CD14-positive monocyte (primary cell): Measurements from ENCODE around the gene ARMH3. TPM values are rescaled to one million over a fixed set of nuclear protein-coding genes. Genes with fewer than 3 reads are reported as not detected.
A peak's percentile ranks its signal among the peaks of the same experiment; 100 is the strongest.

Experiments used
- DNase-seq, 3 donors: peaks; one replicate each; pipeline ENCODE4 v3.0.0-alpha.2; 2011 to 2022
- H2AFZ ChIP-seq: 2 replicates; pipeline ENCODE4 v1.6.0; 2012; ENCODE audit warnings: mild to moderate bottlenecking, low read depth, low read length, inconsistent platforms; ENCODE audit not compliant: insufficient read depth, poor library complexity, severe bottlenecking
- H3K27ac ChIP-seq, 2 donors: 1 replicate in 1 of 2; 2 replicates in 1 of 2; pipeline ENCODE4 v1.5.1; 2012 to 2013; ENCODE audit warnings: low read length in 2 of 2, control low read depth in 1 of 2, inconsistent platforms in 1 of 2, low read depth in 1 of 2, mild to moderate bottlenecking in 1 of 2
- H3K27me3 ChIP-seq, 2 donors: one replicate each; pipeline versions ENCODE4 v1.6.0 to v1.6.1; 2011 to 2013; ENCODE audit warnings: low read length in 2 of 2; ENCODE audit not compliant: control insufficient read depth in 2 of 2, insufficient read depth in 2 of 2
- H3K36me3 ChIP-seq, 2 donors: replicated peaks in 1 of 2; 1 replicate in 1 of 2; 2 replicates in 1 of 2; pipeline versions ENCODE4 v1.5.1 to v1.6.1; 2012 to 2013; ENCODE audit warnings: low read length in 2 of 2, control low read depth in 1 of 2, inconsistent platforms in 1 of 2, mild to moderate bottlenecking in 1 of 2; ENCODE audit not compliant: insufficient read depth in 2 of 2, control insufficient read depth in 1 of 2
- H3K4me1 ChIP-seq, 2 donors: 1 replicate in 1 of 2; 2 replicates in 1 of 2; pipeline versions ENCODE4 v1.5.1 to v1.6.1; 2012 to 2013; ENCODE audit warnings: low read length in 2 of 2, control low read depth in 1 of 2, inconsistent platforms in 1 of 2, mild to moderate bottlenecking in 1 of 2, moderate library complexity in 1 of 2; ENCODE audit not compliant: insufficient read depth in 2 of 2, control insufficient read depth in 1 of 2
- H3K4me2 ChIP-seq: replicated peaks from 2 replicates; pipeline ENCODE3; 2012; ENCODE audit warnings: low read length, moderate library complexity, mild to moderate bottlenecking; ENCODE audit not compliant: poor library complexity, severe bottlenecking; ENCODE audit errors: extremely low read depth
- H3K4me3 ChIP-seq, 3 experiments: fragments of 200-600 bp in 1 of 3; sonication (generic) in 1 of 3; replicated peaks in 1 of 3; 1 replicate in 2 of 3; 2 replicates in 1 of 3; pipeline ENCODE4 v1.5.1; 2011 to 2013; ENCODE audit warnings: low read length in 3 of 3, mild to moderate bottlenecking in 3 of 3, control low read depth in 2 of 3, low read depth in 2 of 3, inconsistent platforms in 1 of 3, moderate library complexity in 1 of 3
- H3K79me2 ChIP-seq: 2 replicates; pipeline ENCODE4 v1.6.0; 2012; ENCODE audit warnings: mild to moderate bottlenecking, control low read depth, inconsistent platforms, low read length, moderate library complexity; ENCODE audit not compliant: insufficient read depth
- H3K9ac ChIP-seq: 2 replicates; pipeline ENCODE4 v1.6.0; 2017; ENCODE audit warnings: low read length, mild to moderate bottlenecking; ENCODE audit not compliant: insufficient read depth, poor library complexity, severe bottlenecking
- H3K9me3 ChIP-seq, 2 donors: replicated peaks in 1 of 2; 1 replicate in 1 of 2; 2 replicates in 1 of 2; pipeline versions ENCODE4 v1.5.1 to v1.6.1; 2012 to 2013; ENCODE audit warnings: low read length in 2 of 2, control low read depth in 1 of 2; ENCODE audit not compliant: control insufficient read depth in 1 of 2, insufficient read depth in 1 of 2
- H4K20me1 ChIP-seq: 2 replicates; pipeline ENCODE4 v1.6.0; 2012; ENCODE audit warnings: mild to moderate bottlenecking, low read length, control low read depth, moderate library complexity; ENCODE audit not compliant: insufficient read depth
- H3K27ac Mint-ChIP-seq, 7 donors: one replicate each; pipeline ENCODE4 v1.8.0; 2020; ENCODE audit warnings: mild to moderate bottlenecking in 7 of 7, mixed read lengths in 7 of 7, moderate library complexity in 6 of 7, inconsistent platforms in 2 of 7
- H3K27me3 Mint-ChIP-seq, 3 donors: one replicate each; pipeline ENCODE4 v1.8.0; 2021 to 2022; ENCODE audit warnings: low read depth in 3 of 3, mild to moderate bottlenecking in 3 of 3, mixed read lengths in 3 of 3, moderate library complexity in 3 of 3, inconsistent platforms in 1 of 3
- H3K36me3 Mint-ChIP-seq, 2 donors: one replicate each; pipeline ENCODE4 v1.8.0; 2020; ENCODE audit warnings: mixed read lengths in 2 of 2, inconsistent platforms in 1 of 2, mild to moderate bottlenecking in 1 of 2
- H3K4me1 Mint-ChIP-seq: one replicate; pipeline ENCODE4 v1.8.0; 2020; ENCODE audit warnings: mild to moderate bottlenecking, mixed read lengths
- H3K4me3 Mint-ChIP-seq, 2 donors: one replicate each; pipeline ENCODE4 v1.8.0; 2020; ENCODE audit warnings: mild to moderate bottlenecking in 2 of 2, mixed read lengths in 2 of 2, moderate library complexity in 1 of 2
- H3K9me3 Mint-ChIP-seq, 7 donors: one replicate each; pipeline ENCODE4 v1.8.0; 2020 to 2022; ENCODE audit warnings: mixed read lengths in 7 of 7, mild to moderate bottlenecking in 6 of 7, moderate library complexity in 6 of 7, inconsistent platforms in 2 of 7
- WGBS: methylation state at CpG from one replicate; pipeline ENCODE4 v1.1.5; 2013; ENCODE audit warnings: missing lambda C conversion rate; ENCODE audit not compliant: insufficient coverage; 5-methylcytosine and 5-hydroxymethylcytosine counted together
- intact Hi-C, 2 donors: fragments of 100-400 bp; cut with micrococcal nuclease; formaldehyde crosslinking; loops; one replicate each; pipeline versions ENCODE4 v1.15.0 to v1.15.1; 2023
- polyA plus RNA-seq, 3 donors: library from polyadenylated mRNA; depleted of rRNA in 1 of 3; unstranded in 2 of 3; stranded (reverse) in 1 of 3; fragments of 300-500 nt in 2 of 3; fragments of >200 nt in 1 of 3; fragmentation: Illumina TruSeq in 2 of 3; gene quantifications; 1 replicate in 2 of 3; 2 replicates in 1 of 3; pipeline ENCODE4 v1.2.3, GENCODE V29; 2012 to 2021
- TF ChIP-seq, protein P1 (sequence below): fragments of 200-600 bp; IDR thresholded peaks from one replicate; pipeline ENCODE4 v1.8.0; 2022; ENCODE audit warnings: antibody characterized with exemption, mild to moderate bottlenecking

The ARMH3 gene
- polyA plus RNA-seq, 3 donors, result 20.4 to 26.3 (median 22.1) TPM

DNA sequence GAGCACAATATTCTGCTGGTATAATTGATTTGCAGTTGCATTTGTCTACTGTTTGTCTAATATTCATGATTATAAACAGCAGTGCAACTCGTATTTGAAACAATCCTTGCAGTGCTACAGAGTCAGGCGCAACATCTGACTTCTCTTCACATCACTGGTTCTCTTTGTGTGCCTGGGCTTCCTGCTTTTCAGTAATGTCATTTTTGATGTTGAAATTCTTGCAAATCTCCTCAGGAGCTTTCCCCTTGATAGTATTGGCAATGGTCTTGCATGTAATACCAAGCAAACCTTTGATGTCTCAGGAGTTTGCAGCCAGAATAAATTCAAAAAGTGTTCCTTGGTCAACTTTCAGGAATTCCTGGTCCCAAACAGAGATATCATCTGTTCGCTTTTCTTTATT, 29.4 kb upstream of the ARMH3 start:
- peak overlapping the region in 3 of 7 donors; percentile 46 to 80 (median 80) for H3K27ac Mint-ChIP-seq
- DNase-seq, result peak in 2 of 3 donors; percentile 57 to 70
- intact Hi-C loops, result no loop called here
- no peaks in the 10 kb centered on the region for H3K36me3 ChIP-seq
- H3K9me3 Mint-ChIP-seq, result peaks cover 0 to under 1% (median 0%) of the 10 kb centered on the region in 7 donors
- no peaks in the 10 kb centered on the region for H3K79me2 ChIP-seq
- H3K27me3 Mint-ChIP-seq, result no peaks in the 10 kb centered on the region
- WGBS, result no CpG with 5 or more reads among the region's 3 CpGs
- TF ChIP-seq, protein P1, sequence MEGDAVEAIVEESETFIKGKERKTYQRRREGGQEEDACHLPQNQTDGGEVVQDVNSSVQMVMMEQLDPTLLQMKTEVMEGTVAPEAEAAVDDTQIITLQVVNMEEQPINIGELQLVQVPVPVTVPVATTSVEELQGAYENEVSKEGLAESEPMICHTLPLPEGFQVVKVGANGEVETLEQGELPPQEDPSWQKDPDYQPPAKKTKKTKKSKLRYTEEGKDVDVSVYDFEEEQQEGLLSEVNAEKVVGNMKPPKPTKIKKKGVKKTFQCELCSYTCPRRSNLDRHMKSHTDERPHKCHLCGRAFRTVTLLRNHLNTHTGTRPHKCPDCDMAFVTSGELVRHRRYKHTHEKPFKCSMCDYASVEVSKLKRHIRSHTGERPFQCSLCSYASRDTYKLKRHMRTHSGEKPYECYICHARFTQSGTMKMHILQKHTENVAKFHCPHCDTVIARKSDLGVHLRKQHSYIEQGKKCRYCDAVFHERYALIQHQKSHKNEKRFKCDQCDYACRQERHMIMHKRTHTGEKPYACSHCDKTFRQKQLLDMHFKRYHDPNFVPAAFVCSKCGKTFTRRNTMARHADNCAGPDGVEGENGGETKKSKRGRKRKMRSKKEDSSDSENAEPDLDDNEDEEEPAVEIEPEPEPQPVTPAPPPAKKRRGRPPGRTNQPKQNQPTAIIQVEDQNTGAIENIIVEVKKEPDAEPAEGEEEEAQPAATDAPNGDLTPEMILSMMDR, result no peak
- H2AFZ ChIP-seq, result no peak overlapping the region
- H3K9me3 ChIP-seq, result no peaks in the 10 kb centered on the region
- peaks cover 8% of the 10 kb centered on the region for H3K4me1 Mint-ChIP-seq
- no peak overlapping the region for H3K4me2 ChIP-seq
- peaks cover 2% of the 10 kb centered on the region in 2 donors for H3K36me3 Mint-ChIP-seq
- H3K4me1 ChIP-seq, result peaks cover 6 to 16% of the 10 kb centered on the region in 2 donors
- no peak overlapping the region for H3K4me3 ChIP-seq
- H4K20me1 ChIP-seq, result no peaks in the 10 kb centered on the region
- H3K27me3 ChIP-seq, result no peaks in the 10 kb centered on the region
- no peak overlapping the region for H3K9ac ChIP-seq
- no peak overlapping the region for H3K4me3 Mint-ChIP-seq
- H3K27ac ChIP-seq, result no peak overlapping the region

DNA sequence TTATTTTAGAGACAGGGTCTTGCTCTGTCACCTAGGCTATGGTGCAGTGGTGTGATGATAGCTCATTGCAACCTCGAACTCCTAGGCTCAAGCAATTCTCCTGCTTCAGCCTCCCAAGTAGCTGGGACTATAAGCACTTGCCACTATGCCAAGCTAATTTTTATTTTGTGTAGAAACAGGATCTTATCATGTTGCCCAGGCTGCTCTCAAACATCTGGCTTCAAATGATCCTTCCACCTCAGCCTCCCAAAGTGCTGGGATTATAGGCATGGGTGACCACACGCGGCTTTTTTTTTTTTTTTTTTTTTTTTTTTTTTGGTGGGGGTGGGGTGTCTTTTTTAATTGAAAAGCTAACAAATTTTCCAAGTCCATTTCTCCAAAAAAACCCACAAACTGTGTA, 27.6 kb upstream of the ARMH3 start:
- Histone ChIP-seq H3K4me2 (no peak overlapping the region), H3K27me3 (no peaks in the 10 kb centered on the region), H3K4me3 (no peak overlapping the region), H3K9me3 (no peaks in the 10 kb centered on the region), H3K36me3 (no peaks in the 10 kb centered on the region), H3K4me1 (peaks cover 6 to 16% of the 10 kb centered on the region in 2 donors), H3K9ac (no peak overlapping the region), H2AFZ (no peak overlapping the region), H3K27ac (no peak overlapping the region), H4K20me1 (no peaks in the 10 kb centered on the region), H3K79me2 (no peaks in the 10 kb centered on the region)
- peaks cover 0 to 1% (median 0%) of the 10 kb centered on the region in 7 donors for H3K9me3 Mint-ChIP-seq
- no peak overlapping the region for H3K4me3 Mint-ChIP-seq
- DNase-seq, result no peak
- H3K27me3 Mint-ChIP-seq, result no peaks in the 10 kb centered on the region
- no peaks in the 10 kb centered on the region for H3K36me3 Mint-ChIP-seq
- no peak overlapping the region for H3K27ac Mint-ChIP-seq
- peaks cover 8% of the 10 kb centered on the region for H3K4me1 Mint-ChIP-seq
- WGBS, result no CpG with 5 or more reads among the region's 3 CpGs
- TF ChIP-seq, protein P1, result no peak
- intact Hi-C loops, result no loop called here
